Right lobe of liver (tissue), 4 donors: ENCODE measurements around the gene KCNC1.

Source experiments
- POLR2A ChIP-seq: fragments of 450-650 bp; IDR thresholded peaks from one replicate; pipeline ENCODE4 v1.6.1; 2017; ENCODE audit warnings: antibody characterized with exemption, mild to moderate bottlenecking
- TF ChIP-seq, protein P1 (sequence below), 4 donors: fragments of 200-600 bp in 3 of 4; fragments of 450-650 bp in 1 of 4; IDR thresholded peaks; one replicate each; pipeline versions ENCODE4 v1.5.1 to v1.8.0; 2016 to 2022; ENCODE audit warnings: antibody characterized with exemption in 4 of 4, mild to moderate bottlenecking in 2 of 4
- donor health status: DM: no; HTN: no; CAD: no.
- donor health status: DM: no; HTN: no; CAD: no.
- donor health status: DM: no; HTN: yes; CAD: no.

DNA sequence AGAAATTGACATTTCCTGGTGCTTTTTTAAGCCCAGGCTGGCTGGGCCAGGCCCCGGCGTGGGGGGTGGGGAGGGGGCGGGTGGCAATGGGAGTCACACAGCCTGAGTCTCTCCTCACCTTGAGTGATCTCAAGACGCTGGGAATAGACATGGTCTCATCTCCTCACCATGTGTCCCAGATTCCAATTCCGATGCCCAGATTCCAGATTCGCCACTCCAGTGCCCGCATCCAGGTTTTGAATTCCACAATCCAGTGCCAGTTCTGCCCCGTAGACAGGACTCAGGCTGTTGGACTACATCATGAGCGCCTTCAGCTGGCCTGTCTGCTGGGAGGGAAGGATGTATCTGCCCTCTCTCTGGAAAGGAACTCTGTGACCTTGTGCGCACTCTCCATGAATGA, 19.1 kb downstream of the KCNC1 start:
- TF ChIP-seq, protein P1, sequence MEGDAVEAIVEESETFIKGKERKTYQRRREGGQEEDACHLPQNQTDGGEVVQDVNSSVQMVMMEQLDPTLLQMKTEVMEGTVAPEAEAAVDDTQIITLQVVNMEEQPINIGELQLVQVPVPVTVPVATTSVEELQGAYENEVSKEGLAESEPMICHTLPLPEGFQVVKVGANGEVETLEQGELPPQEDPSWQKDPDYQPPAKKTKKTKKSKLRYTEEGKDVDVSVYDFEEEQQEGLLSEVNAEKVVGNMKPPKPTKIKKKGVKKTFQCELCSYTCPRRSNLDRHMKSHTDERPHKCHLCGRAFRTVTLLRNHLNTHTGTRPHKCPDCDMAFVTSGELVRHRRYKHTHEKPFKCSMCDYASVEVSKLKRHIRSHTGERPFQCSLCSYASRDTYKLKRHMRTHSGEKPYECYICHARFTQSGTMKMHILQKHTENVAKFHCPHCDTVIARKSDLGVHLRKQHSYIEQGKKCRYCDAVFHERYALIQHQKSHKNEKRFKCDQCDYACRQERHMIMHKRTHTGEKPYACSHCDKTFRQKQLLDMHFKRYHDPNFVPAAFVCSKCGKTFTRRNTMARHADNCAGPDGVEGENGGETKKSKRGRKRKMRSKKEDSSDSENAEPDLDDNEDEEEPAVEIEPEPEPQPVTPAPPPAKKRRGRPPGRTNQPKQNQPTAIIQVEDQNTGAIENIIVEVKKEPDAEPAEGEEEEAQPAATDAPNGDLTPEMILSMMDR (IDR thresholded peaks at IDR 0.05): no peak
- TF ChIP-seq POLR2A: no peak
